Activated CD4-positive, alpha-beta T cell treated with anti-CD3 and anti-CD28 coated beads, Interleukin-2, amount 10 ng/mL, durations not matched to agents 24 days and 14 days (primary cell): ENCODE measurements around the gene SNX2. TPM values are rescaled to one million over a fixed set of nuclear protein-coding genes. Genes with fewer than 3 reads are reported as not detected.
A peak's percentile ranks its signal among the peaks of the same experiment; 100 is the strongest.
"Not testable (repeated sequence)": the region's sequence is repeated elsewhere in the genome, so short reads cannot be mapped to it uniquely, and the experiment has no call there.

Experiments
- DNase-seq: peaks from one replicate; pipeline ENCODE4 v3.0.0; 2022
- H3K27ac Mint-ChIP-seq: one replicate; pipeline ENCODE4 v1.8.0; 2022; ENCODE audit warnings: mild to moderate bottlenecking, mixed read lengths
- H3K27me3 Mint-ChIP-seq: one replicate; pipeline ENCODE4 v1.8.0; 2022; ENCODE audit warnings: mixed read lengths
- H3K36me3 Mint-ChIP-seq: one replicate; pipeline ENCODE4 v1.8.0; 2022; ENCODE audit warnings: low read depth, mild to moderate bottlenecking, mixed read lengths
- H3K4me1 Mint-ChIP-seq: one replicate; pipeline ENCODE4 v1.8.0; 2021; ENCODE audit warnings: mixed read lengths
- H3K4me3 Mint-ChIP-seq: one replicate; pipeline ENCODE4 v1.8.0; 2022; ENCODE audit warnings: mild to moderate bottlenecking, moderate library complexity, mixed read lengths
- H3K9me3 Mint-ChIP-seq: one replicate; pipeline ENCODE4 v1.8.0; 2021; ENCODE audit warnings: mixed read lengths
- intact Hi-C: fragments of 100-400 bp; cut with micrococcal nuclease; formaldehyde crosslinking; loops from one replicate; pipeline ENCODE4 v1.15.1; 2023
- total RNA-seq: library from RNA; stranded (reverse); gene quantifications from 2 replicates; pipeline ENCODE4 v1.2.3, GENCODE V29; 2022

SNX2 gene
- total RNA-seq, 1 donor from 2014 or later: 36.5 TPM

DNA sequence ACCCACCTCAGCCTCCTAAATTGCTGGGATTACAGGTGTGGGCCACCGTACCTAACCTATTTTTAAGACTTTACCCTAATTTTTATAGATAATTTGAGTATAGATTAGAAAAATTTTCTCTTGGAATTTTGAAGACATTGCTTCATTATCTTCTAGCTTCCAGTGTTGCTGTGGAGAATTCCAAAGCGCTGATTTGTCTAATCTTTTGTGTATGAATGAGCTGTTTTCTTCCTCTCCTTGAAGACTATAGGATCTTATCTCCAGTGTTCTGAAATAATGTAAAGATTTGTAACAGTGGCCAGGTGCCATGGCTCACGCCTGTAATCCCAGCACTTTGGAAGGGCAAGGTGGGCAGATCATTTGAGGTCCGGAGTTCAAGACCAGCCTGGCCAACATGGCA lies 64.9 kb downstream of the SNX2 start:
- Mint-ChIP-seq H3K27me3 (peaks cover 29% of the 10 kb centered on the region), H3K9me3 (peaks cover 4% of the 10 kb centered on the region)

DNA sequence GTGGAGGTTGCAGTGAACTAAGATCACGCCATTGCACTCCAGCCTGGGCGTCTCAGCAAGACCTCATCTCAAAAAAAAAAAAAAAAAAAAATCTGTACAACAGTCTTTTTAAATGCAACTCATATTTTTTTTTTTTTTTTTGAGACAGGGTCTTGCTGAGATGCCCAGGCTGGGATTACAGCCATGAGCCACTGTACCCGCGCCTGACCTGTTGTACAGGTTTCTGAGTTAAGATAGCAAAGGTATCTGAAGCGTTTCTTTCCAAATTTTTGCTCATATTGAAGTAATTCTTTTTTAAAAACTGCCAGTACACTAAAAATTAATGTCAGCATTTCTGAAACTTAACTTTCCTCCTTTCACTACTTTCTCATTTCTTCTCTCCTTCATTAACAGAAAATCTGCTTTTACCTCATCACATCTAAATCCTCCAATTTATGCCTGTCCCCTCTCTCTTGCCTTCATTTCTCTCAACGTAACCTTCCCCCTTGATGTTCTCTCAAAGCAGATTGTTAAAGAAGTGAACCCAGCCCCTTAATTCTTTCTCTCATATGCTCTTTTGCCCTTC lies 67.2 kb downstream of the SNX2 start:
- H3K27me3 Mint-ChIP-seq: peaks cover 42% of the 10 kb centered on the region
- peaks cover 4% of the 10 kb centered on the region for H3K9me3 Mint-ChIP-seq
- intact Hi-C loops: no loop called here
- no peak for DNase-seq
- H3K4me1 Mint-ChIP-seq: peaks cover 21% of the 10 kb centered on the region
- no peak overlapping the region for H3K27ac Mint-ChIP-seq
- no peak overlapping the region for H3K4me3 Mint-ChIP-seq
- H3K36me3 Mint-ChIP-seq: no peaks in the 10 kb centered on the region

More for the DNA sequence above, 64.9 kb downstream of the SNX2 start:
- H3K36me3 Mint-ChIP-seq: no peaks in the 10 kb centered on the region
- intact Hi-C loops: no loop called here
- H3K4me3 Mint-ChIP-seq: no peak overlapping the region
- no peak for DNase-seq
- peaks cover 16% of the 10 kb centered on the region for H3K4me1 Mint-ChIP-seq
- no peak overlapping the region for H3K27ac Mint-ChIP-seq

DNA sequence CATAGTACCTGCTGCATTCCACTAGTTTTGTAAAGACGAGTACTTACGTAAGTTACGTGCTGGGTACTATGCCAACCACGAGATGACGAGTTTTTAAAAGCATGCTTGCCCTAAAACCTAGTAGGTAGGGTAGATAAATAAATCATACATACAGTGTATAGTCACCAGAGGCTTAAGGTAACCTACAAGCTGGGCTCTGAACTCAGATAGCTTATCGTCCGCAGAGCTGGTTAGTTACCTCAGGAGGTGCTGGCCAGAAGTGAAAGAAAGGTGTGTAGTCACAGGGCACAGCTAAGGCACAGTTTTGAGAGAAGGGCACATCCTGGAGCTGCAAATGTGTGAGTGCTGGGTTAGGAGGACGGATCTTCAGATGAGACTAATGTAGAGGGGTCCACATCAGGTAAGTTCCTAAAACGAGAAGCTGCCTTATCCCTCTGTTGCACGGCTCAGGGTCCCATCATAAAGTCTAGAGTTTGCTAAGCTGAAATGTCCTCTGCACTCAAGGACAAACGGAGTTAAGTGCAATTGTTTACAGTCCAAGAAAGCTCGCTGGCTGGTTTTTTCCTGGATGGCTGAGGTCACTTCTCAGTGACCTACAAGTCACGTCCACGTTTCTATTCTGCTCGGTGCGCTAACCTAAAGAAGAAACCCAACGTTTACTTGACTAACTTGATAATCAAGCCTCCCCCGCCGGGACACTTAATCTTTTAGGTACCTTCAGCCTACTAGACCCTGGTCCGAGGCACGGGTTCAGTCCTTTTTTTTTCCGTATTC lies 69.4 kb downstream of the SNX2 start:
- H3K27ac Mint-ChIP-seq: peak overlapping the region; percentile 29
- intact Hi-C loops: no loop called here
- peaks cover 21% of the 10 kb centered on the region for H3K4me1 Mint-ChIP-seq
- peaks cover 35% of the 10 kb centered on the region for H3K27me3 Mint-ChIP-seq
- H3K9me3 Mint-ChIP-seq: peaks cover 4% of the 10 kb centered on the region
- peak overlapping the region; percentile 86 for H3K4me3 Mint-ChIP-seq
- DNase-seq: peak; percentile 61
- H3K36me3 Mint-ChIP-seq: no peaks in the 10 kb centered on the region

DNA sequence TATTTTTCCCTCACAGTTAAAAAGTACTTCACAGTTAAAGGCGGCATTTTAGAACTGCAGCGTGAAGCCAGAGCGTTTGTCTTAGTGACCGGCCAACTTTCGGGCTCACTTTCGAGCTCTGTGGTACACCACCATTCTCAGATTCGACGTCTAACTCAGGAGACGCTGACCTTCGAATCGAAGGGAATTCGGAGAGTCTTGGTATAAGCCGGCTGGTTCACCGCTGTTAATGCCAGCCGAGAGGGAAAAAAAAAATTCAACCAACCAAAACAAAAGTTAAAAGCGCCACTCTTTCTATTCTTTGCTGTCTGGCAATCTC lies 70.0 kb downstream of the SNX2 start:
- Mint-ChIP-seq H3K4me3 (peak overlapping the region; percentile 86), H3K27ac (no peak overlapping the region)

DNA sequence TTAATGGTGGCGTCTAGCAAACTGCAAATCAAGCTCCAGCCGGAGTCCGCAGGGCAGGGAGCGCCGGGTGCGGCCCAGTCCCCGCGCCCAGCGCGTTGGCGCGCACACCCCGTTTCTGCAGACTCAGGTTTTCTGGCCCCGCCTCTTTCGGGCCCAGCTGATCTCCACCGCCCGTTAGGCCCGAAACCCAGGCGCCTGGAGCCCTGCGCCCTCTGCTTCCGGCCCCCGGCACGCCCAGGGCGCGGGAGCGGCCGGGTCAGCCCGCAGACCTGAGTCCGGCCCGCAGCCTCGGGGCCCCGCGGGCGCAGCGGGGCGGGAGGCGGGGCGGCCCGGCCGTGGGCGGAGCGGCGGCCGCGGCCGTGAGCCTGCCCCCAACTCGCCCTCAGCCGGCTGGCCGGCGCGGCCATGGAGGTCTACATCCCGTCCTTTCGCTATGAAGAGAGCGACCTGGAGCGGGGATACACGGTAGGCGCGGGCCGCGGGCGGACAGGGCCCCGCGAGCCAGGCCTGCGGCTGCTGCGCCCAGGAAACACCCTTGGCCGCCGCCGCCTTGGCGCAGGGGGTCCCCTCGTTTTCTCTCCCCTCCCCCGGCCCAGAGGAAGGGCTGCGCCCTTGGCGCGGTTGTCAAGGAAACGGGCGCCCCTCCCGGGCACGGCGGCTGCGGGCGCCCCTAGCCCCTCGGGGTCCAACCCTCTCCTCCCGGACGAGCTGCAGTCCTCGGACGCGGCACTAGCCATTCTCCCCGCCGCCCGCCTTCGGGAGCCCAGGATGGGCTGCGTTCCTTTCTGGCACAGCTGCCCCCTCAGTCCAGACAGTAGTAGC lies 70.6 kb downstream of the SNX2 start, which contains the start of gene SNX24:
Gene SNX24, plus strand, starts transcription at position 385 of the 822 bp plus-strand sequence. Its CDS starts 21 bp downstream, at position 406.
- Mint-ChIP-seq H3K9me3 (peaks cover 1% of the 10 kb centered on the region), H3K27ac (no peak within 1 kb of the TSS), H3K27me3 (peaks cover 33% of the 10 kb centered on the region), H3K36me3 (no peaks in the 10 kb centered on the region), H3K4me1 (peaks cover 19% of the 10 kb centered on the region), H3K4me3 (peak within 1 kb of the TSS; percentile 86)
- DNase-seq: peak; percentile 91
- intact Hi-C loops: loop anchor here (1.0 kb wide), 1 partner anchor 70 kb away; the partner anchor contains the start of gene SNX2

More for the DNA sequence above, 70.0 kb downstream of the SNX2 start:
- intact Hi-C loops: loop anchor here (1.0 kb wide), 1 partner anchor 70 kb away; the partner anchor contains the start of gene SNX2
- H3K27me3 Mint-ChIP-seq: peaks cover 35% of the 10 kb centered on the region
- no peak for DNase-seq
- H3K4me1 Mint-ChIP-seq: peaks cover 21% of the 10 kb centered on the region
- peaks cover 4% of the 10 kb centered on the region for H3K9me3 Mint-ChIP-seq
- H3K36me3 Mint-ChIP-seq: no peaks in the 10 kb centered on the region

DNA sequence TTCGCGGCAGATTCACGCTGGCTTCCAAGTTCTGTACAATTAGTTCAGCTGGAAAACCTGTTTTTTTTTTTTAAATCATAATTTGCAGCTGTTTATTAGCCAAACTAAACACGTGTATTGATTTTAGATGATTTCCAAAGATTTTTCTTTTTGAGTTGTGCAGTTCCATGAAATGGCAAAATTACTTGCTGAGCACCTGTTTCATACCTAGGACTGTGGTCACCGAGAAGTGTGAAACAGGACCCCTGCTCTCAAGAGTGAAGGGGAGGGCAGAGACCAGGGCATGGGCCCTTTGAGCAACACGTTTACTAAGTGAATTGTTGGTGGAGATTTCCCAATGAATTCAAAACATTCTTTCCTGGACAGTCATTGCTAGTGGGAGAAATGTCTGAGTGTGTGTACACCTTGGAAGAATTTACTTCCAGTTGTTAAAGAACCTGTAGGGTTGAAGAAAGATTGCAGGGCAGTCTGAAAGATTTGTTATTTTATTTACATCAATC lies 71.2 kb downstream of the SNX2 start:
- H3K4me1 Mint-ChIP-seq: peaks cover 16% of the 10 kb centered on the region
- H3K27me3 Mint-ChIP-seq: peaks cover 31% of the 10 kb centered on the region
- H3K27ac Mint-ChIP-seq: no peak overlapping the region
- H3K36me3 Mint-ChIP-seq: no peaks in the 10 kb centered on the region
- intact Hi-C loops: no loop called here
- no peaks in the 10 kb centered on the region for H3K9me3 Mint-ChIP-seq
- DNase-seq: no peak
- H3K4me3 Mint-ChIP-seq: peak overlapping the region; percentile 55

DNA sequence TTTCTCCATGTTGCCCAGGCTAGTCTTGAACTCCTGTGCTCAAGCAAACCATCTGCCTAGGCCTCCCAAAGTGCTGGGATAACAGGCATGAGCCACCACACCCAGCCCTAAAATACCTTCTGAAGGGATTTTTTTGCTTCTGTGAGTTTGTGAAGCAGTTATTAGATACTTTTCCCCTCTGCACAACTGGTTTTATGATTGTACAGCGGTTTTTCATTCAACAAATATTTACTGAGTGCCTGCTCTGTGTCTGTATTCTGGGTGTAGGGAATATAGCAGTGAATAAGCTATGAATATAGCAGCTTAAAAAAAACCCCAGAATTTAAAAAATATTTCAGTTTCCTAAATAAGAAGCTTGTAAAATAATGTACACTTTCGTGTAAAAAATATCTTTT lies 72.8 kb downstream of the SNX2 start:
- Mint-ChIP-seq H3K4me3 (no peak overlapping the region), H3K36me3 (no peaks in the 10 kb centered on the region), H3K27me3 (peaks cover 25% of the 10 kb centered on the region), H3K27ac (no peak overlapping the region), H3K9me3 (no peaks in the 10 kb centered on the region), H3K4me1 (peaks cover 16% of the 10 kb centered on the region)
- no peak for DNase-seq
- intact Hi-C loops: no loop called here

DNA sequence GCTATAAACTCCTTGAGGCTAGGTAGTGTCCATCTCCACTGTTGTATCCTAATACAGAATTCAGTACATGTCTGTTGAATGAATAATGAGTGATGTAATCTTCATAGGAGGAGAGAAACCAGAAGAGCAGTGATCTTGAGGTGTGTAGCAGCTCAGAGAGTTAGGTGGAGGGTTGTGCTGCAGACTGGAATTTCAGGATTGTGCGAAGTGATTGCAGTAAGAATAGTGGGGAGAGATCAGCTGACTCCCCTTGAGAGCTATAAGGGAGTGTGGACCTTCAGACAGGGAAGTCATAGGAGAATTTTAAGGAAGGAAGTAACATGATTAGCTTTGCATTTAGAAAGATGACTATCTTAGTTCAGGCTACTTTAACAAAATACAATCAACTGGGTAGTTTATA lies 74.9 kb downstream of the SNX2 start:
- H3K4me1 Mint-ChIP-seq: peaks cover 4% of the 10 kb centered on the region
- no peak overlapping the region for H3K4me3 Mint-ChIP-seq
- no peaks in the 10 kb centered on the region for H3K9me3 Mint-ChIP-seq
- DNase-seq: no peak
- intact Hi-C loops: no loop called here
- H3K27ac Mint-ChIP-seq: no peak overlapping the region
- H3K36me3 Mint-ChIP-seq: no peaks in the 10 kb centered on the region
- peaks cover 14% of the 10 kb centered on the region for H3K27me3 Mint-ChIP-seq

DNA sequence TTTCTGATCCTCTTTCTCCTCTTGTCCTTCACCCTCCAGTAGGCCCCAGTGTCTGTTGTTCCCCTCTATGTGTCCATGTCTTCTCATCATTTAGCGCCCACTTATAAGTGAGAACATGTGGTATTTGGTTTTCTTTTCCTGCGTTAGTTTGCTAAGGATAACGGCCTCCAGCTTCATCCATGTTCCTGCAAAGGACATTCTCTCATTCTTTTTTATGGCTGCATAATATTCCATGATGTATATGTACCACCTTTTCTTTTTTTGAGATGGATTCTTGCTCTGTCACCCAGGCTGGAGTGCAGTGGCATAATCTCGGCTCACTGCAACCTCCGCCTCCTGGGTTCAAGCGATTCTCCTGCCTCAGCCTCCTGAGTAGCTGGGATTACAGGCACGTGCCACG lies 82.7 kb downstream of the SNX2 start:
- DNase-seq, H3K36me3 Mint-ChIP-seq, H3K27ac Mint-ChIP-seq, H3K4me3 Mint-ChIP-seq, H3K4me1 Mint-ChIP-seq, intact Hi-C loops, H3K9me3 Mint-ChIP-seq, H3K27me3 Mint-ChIP-seq: not testable (repeated sequence)

DNA sequence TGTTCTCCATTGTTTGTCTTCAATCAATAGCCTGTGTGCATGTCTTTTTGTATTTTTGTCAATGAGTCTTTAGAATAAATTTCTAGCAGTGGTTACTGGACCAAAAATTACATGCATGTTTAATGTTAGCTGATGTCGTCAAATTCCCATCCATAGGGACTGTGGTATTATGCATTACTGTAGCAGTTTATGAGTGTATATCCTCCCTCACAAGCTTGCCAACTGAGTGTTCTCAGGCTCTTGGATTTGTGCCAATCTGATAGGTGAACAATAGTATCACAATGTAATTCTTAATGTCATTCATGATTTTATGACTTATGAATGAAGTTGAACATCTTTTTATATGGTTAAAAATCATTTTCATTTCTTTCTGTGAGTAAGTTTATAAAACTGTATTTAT lies 83.6 kb downstream of the SNX2 start:
- H3K27ac Mint-ChIP-seq: no peak overlapping the region
- no peaks in the 10 kb centered on the region for H3K36me3 Mint-ChIP-seq
- H3K4me3 Mint-ChIP-seq: no peak overlapping the region
- DNase-seq: no peak
- intact Hi-C loops: no loop called here
- no peaks in the 10 kb centered on the region for H3K4me1 Mint-ChIP-seq
- H3K27me3 Mint-ChIP-seq: peaks cover 5% of the 10 kb centered on the region
- H3K9me3 Mint-ChIP-seq: no peaks in the 10 kb centered on the region

DNA sequence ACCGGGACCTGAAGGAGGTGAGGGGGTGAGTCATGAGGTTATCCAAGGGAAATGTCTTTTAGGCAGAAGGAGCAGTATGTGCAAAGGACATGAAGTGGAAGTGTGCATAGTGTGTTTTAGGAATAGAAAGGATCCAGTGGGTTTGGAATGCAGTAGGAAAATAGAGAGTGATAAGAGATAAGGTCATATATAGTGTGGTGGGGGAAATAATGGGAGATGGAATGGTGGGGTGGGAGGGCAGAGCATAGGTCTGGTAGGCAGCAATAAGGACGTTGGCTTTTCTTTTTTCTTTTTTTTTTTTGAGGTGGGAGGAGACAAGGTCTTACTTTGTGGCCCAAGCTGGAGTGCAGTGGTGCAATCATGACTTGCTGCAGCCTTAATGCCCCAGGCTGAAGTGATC lies 88.4 kb downstream of the SNX2 start:
- H3K4me3 Mint-ChIP-seq: no peak overlapping the region
- no peaks in the 10 kb centered on the region for H3K4me1 Mint-ChIP-seq
- no peak for DNase-seq
- peaks cover 5% of the 10 kb centered on the region for H3K27me3 Mint-ChIP-seq
- no peaks in the 10 kb centered on the region for H3K36me3 Mint-ChIP-seq
- H3K27ac Mint-ChIP-seq: no peak overlapping the region
- intact Hi-C loops: no loop called here
- no peaks in the 10 kb centered on the region for H3K9me3 Mint-ChIP-seq

DNA sequence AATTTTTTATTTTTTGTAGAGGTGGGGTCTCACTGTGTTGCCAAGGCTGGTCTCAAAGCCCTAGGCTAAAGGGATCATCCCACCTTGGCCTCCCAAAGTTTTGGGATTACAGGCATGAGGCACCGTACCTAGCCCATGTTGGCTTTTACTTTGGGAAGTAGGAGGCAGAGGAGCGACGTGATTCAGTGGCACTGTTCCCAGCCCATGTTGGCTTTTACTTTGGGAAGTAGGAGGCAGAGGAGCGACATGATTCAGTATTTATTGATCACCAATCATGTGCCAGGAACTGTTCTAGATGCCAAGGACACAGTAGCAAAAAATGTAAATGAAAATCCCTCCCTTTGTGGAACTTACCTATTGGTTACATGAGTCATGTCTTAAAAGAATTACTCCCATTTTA lies 88.8 kb downstream of the SNX2 start:
- Mint-ChIP-seq H3K27me3 (peaks cover 5% of the 10 kb centered on the region), H3K4me3 (no peak overlapping the region), H3K9me3 (no peaks in the 10 kb centered on the region), H3K27ac (no peak overlapping the region), H3K36me3 (no peaks in the 10 kb centered on the region), H3K4me1 (no peaks in the 10 kb centered on the region)
- intact Hi-C loops: no loop called here
- DNase-seq: no peak

DNA sequence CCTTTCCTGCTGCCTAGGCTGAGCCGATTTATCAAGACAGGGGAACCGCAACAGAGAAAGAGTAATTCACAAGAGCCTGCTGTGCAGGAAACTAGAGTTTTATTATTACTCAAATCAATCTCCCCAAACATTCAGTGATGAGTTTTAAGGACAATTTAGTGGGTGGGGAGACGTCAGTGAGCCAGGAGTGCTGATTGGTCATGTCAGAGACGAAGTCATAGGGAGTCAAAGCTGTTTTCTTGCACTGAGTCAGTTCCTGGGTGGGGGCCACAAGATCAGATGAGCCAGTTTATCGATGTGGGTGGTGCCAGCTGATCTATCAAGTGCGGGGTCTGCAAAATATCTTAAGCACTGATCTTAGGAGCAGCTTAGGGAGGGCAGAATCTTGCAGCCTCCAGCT lies 89.5 kb downstream of the SNX2 start:
- Mint-ChIP-seq H3K4me1 (no peaks in the 10 kb centered on the region), H3K36me3 (no peaks in the 10 kb centered on the region), H3K4me3 (no peak overlapping the region), H3K9me3 (no peaks in the 10 kb centered on the region), H3K27me3 (peaks cover 5% of the 10 kb centered on the region), H3K27ac (no peak overlapping the region)
- intact Hi-C loops: no loop called here
- no peak for DNase-seq

DNA sequence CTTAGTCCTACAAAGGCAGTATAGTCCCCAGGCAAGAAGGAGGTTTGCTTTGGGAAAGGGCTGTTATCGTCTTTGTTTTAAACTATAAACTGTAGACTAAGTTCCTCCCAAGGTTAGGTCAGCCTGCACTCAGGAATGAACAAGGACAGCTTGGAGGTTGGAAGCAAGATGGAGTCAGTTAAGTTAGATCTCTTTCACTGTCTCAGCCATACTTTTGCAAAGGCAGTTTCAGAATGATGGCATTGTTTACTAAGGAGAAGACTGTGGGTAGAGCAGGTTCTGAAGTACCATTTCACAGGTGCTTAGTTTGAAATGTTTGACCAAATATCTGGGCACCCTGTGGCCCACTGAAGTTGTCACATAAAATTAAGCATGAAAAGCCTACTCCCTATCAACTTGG lies 90.0 kb downstream of the SNX2 start:
- no peak overlapping the region for H3K4me3 Mint-ChIP-seq
- intact Hi-C loops: no loop called here
- DNase-seq: no peak

More for the DNA sequence above, 90.0 kb downstream of the SNX2 start:
- H3K36me3 Mint-ChIP-seq: no peaks in the 10 kb centered on the region
- H3K9me3 Mint-ChIP-seq: no peaks in the 10 kb centered on the region
- H3K27ac Mint-ChIP-seq: no peak overlapping the region
- H3K4me1 Mint-ChIP-seq: no peaks in the 10 kb centered on the region
- H3K27me3 Mint-ChIP-seq: peaks cover 5% of the 10 kb centered on the region
